ENCODE results near the gene DAB2IP.

DNA sequence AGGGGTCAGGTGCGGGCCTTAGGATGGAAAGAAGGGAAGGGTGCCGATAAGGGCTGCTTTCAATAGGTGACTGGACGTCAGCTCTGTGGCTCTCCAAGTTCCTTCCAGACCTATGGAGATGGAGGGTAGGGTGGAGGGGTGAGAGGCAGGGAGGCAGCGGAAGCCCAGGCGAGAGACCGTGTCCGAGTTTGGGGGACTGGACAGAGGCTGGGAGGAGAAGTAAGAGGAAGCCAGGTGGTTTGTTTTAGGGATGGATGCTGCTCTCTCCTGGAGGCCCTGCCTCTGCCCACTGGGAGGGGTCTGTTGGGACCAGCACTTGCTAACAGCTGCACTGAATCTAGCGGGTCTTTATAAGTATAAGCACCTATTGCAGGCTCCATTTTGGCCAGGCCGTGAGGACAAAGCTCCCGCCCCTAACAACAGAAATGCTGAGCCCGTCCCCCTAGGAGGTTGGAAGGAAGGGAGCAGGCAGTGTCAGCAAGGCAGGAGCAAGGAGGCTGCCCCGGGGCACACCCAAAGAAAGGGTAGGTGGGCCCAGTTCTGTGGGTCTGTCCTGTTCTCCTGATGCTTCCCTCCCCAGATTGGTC lies 167.5 kb downstream of the DAB2IP start:
- TF ChIP-seq, protein P1, sequence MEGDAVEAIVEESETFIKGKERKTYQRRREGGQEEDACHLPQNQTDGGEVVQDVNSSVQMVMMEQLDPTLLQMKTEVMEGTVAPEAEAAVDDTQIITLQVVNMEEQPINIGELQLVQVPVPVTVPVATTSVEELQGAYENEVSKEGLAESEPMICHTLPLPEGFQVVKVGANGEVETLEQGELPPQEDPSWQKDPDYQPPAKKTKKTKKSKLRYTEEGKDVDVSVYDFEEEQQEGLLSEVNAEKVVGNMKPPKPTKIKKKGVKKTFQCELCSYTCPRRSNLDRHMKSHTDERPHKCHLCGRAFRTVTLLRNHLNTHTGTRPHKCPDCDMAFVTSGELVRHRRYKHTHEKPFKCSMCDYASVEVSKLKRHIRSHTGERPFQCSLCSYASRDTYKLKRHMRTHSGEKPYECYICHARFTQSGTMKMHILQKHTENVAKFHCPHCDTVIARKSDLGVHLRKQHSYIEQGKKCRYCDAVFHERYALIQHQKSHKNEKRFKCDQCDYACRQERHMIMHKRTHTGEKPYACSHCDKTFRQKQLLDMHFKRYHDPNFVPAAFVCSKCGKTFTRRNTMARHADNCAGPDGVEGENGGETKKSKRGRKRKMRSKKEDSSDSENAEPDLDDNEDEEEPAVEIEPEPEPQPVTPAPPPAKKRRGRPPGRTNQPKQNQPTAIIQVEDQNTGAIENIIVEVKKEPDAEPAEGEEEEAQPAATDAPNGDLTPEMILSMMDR (conservative IDR thresholded peaks at IDR 0.05; ENCODE audit: low read depth in 2 of 2): no peak
- TF ChIP-seq POLR2AphosphoS5 (IDR thresholded peaks at IDR 0.05; ENCODE audit: low read depth): no peak
- no peak for TF ChIP-seq EZH2phosphoT487 (IDR thresholded peaks at IDR 0.05; ENCODE audit: unreplicated experiment)
- TF ChIP-seq EZH2 (IDR thresholded peaks at IDR 0.05; ENCODE audit: low read depth, unreplicated experiment): no peak
- no peak for TF ChIP-seq STAT1 (IDR thresholded peaks at IDR 0.05; ENCODE audit: unreplicated experiment)
- TF ChIP-seq CREB1 (CRISPR knock-in tag; IDR thresholded peaks at IDR 0.05; ENCODE audit: low read depth): no peak
- no peak for TF ChIP-seq REST (IDR thresholded peaks at IDR 0.05; ENCODE audit: unreplicated experiment)

Data from GM23338 (cell line).